Transverse colon (tissue), 3 donors: ENCODE results near the gene FAM171A1.

Experiments used
- CTCF ChIP-seq, 5 experiments: fragments of 200-600 bp in 3 of 5; fragments of 450-650 bp in 2 of 5; sonication (generic) in 3 of 5; IDR thresholded peaks; 1 replicate in 2 of 5; 2 replicates in 3 of 5; pipeline ENCODE4 v1.5.1; 2016 to 2017; ENCODE audit warnings: antibody characterized with exemption in 5 of 5, inconsistent platforms in 3 of 5, mild to moderate bottlenecking in 2 of 5, moderate library complexity in 1 of 5
- POLR2A ChIP-seq: fragments of 450-650 bp; IDR thresholded peaks from one replicate; pipeline ENCODE4 v1.6.1; 2016; ENCODE audit warnings: antibody characterized with exemption, mild to moderate bottlenecking, moderate library complexity

DNA sequence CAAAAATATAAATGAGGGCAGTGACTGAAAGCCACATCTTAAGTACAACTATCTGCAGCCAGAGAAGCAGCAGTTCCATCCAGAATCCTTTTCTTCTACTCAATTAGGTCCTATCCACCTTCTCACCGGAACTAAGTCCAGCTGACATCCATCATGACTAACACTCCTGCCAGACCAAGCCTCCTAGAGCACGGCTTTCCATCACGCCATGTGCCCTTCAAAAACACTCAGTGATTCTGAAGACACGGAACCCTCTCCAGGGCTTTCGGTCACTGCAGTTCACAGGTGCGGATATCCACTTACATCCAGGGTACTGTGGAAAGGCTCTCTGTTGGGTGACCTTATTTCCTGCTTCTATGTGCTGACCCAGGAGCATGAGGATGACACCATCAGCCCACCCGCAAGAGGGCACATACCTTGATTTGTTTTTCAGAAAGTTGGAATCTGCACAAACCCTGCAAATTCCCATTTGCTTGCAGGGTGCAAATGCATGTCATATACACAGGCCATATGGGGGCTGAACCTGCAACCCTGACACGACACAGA is 64.3 kb downstream of the FAM171A1 start:
- TF ChIP-seq CTCF (IDR thresholded peaks at IDR 0.05) (no peak), POLR2A (no peak)
